ENCODE results near the gene HAGHL.

The HAGHL gene

DNA sequence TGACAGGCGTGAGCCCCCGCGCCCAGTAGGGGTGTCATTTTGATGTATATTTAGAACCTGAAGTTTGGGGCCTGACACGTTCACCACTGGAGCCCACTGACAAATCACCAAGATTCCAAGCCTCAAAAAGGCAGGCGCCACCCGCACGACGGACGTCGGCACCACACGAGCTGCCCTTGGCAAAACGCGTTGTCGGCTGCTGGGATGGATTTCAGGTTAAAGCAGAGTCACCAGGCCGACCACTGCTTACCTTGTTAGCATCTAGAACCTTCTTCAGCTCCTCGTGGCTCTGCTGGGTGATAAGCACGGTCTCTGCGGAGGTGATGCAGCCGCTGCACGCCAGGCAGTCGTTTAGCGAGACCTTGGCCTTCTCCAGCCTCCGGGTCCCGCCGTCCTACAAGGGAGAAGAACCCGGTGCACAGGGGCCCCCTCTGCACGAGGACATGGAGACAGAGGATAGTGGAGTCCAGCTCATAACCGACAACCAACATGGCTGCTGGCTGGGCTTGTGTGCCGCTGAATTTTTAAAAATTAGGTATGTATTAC lies 10.1 kb downstream of the HAGHL start:
- TF ChIP-seq GATA2 (IDR thresholded peaks at IDR 0.05; ENCODE audit: low read depth, low read length) = no peak
- no peak for TF ChIP-seq GATA3 (IDR thresholded peaks at IDR 0.05; ENCODE audit: low read depth, low read length)

DNA sequence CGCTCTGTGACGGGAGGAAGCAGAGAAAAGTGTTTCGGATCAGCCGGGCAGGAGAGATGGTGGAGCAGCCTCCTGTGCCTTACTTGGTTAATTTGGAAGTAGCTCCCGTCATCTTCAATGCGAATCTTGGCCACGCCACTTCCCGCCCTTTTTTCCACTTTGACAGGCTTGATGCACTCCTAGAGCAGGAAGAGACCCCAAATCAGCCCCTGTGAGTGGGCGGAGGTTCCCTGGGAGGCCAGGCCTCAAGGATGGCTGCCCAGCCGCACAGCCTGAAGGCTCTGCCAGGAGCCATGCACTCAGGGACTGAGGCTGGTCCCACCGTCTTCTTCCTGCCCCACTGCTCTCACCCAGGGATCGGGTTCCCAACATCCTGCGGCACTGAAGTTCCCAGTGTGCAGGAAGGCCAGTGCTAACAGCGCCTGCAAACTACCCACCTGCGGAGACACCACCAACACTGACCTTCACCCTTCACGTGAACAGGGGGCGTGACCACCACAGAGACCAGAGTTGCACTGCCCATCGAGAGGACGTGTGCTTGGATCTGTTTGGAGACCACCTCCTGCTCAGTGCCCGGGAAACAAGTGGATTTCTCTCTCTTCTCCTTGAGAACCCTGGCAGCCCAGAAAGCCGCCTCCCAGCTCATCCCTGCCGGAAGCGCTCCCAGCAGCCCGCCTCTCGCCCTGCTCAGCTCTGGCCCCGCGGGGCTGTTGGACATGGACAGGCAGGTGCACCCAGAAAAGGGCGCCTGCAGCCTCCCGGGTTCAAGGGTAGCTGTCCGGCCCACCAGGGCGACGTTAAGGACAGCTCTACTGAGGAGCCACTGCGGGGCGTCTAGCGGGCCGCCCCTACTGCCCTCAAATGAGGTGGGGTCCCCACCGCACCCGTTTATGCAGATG lies 12.9 kb downstream of the HAGHL start:
- TF ChIP-seq GATA3 (IDR thresholded peaks at IDR 0.05; ENCODE audit: low read depth, low read length) = no peak
- TF ChIP-seq GATA2 (IDR thresholded peaks at IDR 0.05; ENCODE audit: low read depth, low read length) = no peak

DNA sequence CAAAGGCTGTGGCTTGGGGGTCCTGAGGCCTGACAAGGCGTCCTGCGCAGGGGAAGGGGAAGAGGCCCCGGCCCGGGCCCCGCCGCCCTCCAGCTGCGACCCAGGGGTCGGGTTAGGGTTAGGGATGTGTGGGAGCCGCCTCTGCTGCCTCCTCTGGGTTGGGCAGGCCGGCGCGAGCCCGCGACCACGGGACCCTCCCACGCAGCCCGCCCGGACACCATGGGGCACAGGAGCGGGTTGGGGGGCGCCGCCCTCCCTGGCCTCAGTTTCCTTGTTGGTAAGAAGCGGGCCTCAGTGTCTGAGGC lies 13.5 kb downstream of the HAGHL start:
- TF ChIP-seq GATA3 (IDR thresholded peaks at IDR 0.05; ENCODE audit: low read depth, low read length) (no peak), GATA2 (IDR thresholded peaks at IDR 0.05; ENCODE audit: low read depth, low read length) (no peak)

DNA sequence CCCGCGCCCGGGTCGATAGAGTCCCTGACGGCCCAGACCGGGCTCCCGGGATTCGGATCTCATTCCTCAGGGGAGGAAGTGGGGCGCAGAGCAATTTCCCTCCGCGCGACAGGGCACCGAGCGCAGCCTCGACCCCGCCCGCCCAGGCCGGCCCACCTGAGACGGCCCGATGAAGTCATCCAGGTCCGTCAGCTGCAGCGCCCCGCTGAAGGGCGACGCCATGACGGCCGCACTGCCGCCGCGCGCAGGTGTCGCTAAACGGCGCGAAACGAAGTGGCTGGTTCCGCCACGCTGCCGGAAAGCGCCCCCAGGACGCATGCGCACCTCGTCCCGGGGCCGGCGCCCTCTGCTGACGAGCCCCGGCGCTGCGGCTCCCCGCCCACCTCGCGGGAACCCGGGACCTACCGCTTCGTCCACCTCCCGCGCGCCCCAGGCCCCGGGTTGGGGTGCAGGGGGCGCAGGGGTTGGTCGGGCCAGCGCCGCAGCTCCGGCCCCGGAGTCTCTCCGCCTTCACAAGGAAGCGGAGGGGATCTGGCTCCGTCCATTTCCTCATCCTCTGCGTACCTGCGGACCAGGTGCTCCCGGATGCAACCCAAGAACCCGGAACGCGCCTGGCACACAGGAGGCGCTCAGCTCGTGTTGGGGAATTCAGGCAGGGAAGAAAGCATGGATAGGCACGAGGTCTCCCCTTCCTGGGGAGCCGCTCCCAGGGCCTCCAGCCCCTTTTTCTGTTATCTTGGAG lies 14.0 kb downstream of the HAGHL start, which contains the start of gene CIAO3:
TSS of gene CIAO3 (minus strand) at position 234 of the 742 bp plus-strand sequence. CDS start at position 222, 12 bp downstream.
- TF ChIP-seq GATA3 (IDR thresholded peaks at IDR 0.05; ENCODE audit: low read depth, low read length) = no peak
- no peak for TF ChIP-seq GATA2 (IDR thresholded peaks at IDR 0.05; ENCODE audit: low read depth, low read length)

DNA sequence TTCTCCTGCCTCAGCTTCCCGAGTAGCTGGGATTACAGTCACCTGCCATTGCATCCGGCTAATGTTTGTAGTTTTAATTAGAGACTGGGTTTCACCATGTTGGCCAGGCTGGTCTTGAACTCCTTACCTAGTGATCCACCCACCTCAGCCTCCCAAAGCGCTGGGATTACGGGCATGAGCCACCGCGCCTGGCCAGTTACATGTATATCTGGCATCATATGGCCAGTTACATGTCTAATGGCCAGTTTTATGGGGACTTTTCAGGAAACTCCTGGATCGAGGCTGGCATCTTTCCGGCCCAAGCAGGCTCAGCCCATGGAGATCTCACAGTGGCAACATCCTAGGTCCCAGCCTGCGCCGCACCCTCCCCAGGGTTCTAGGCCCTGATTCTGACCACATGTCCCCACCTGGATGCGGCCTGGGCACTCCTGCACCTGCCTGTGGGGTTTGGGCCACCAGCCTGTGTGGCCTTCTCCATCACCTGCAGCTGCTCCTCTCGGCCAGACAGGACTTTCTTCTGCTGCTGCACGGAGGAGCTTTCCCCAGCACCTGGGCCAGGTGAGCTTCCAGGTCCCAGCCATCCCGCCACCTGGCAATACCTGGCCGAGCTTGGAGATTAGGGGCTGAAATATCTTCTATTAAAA lies 15.2 kb downstream of the HAGHL start:
- no peak for TF ChIP-seq GATA2 (IDR thresholded peaks at IDR 0.05; ENCODE audit: low read depth, low read length)
- TF ChIP-seq GATA3 (IDR thresholded peaks at IDR 0.05; ENCODE audit: low read depth, low read length) = no peak

DNA sequence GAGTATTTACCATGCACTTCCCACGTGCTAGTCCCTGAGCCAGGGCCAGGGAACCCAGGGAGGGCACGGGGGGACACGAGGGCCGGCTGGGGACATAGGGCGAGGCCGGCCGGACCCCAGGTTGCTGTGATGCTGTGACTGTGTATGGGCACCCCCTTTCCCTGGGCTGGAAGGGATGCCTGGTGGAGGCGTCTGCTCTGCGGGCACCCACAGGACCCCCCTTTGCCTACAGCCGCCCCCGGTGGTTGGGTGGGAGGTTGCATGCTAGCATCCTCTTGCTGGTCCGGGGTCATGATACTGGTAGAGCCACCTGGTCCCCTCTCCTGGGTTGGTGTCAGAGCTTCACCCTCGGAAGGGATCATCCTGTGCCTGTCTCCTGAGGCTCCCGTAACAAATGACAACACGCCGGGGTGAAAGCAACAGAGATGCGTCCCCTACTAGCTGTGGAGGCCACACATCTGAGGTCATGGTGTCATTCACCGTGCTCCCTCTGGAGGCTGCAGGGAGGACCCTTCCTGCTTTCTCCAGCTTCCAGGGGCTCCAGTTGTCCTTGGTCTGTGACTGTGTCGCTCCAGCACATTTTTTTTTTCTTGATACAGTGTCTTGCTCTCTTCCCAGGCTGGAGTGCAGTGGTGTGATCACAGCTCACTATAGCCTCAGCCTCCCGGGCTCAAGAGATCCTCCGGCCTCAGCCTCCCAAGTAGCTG lies 17.0 kb downstream of the HAGHL start:
- TF ChIP-seq GATA3 (IDR thresholded peaks at IDR 0.05; ENCODE audit: low read depth, low read length) (no peak), GATA2 (IDR thresholded peaks at IDR 0.05; ENCODE audit: low read depth, low read length) (no peak)

DNA sequence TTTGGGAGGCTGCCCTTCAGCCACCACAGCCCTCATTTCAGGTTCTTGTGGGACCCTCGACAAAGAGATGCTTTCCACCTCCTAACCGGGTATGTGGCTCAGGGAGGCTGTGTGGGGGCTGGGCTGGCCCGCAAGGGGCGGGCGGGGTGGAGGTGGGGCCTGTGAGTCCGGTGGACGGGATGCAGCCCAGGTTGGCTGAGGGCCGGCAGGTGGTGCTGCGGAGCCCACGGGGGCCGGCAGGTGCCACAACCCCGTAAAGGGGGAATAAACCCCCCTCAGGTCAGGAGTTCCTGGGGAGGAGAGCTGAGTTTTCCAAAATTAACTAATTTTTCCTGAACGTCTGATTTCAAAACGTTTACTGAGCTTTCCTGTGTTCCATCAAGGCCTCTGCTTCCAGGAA lies 18.8 kb downstream of the HAGHL start:
- TF ChIP-seq GATA2 (IDR thresholded peaks at IDR 0.05; ENCODE audit: low read depth, low read length) (no peak), GATA3 (IDR thresholded peaks at IDR 0.05; ENCODE audit: low read depth, low read length) (no peak)

DNA sequence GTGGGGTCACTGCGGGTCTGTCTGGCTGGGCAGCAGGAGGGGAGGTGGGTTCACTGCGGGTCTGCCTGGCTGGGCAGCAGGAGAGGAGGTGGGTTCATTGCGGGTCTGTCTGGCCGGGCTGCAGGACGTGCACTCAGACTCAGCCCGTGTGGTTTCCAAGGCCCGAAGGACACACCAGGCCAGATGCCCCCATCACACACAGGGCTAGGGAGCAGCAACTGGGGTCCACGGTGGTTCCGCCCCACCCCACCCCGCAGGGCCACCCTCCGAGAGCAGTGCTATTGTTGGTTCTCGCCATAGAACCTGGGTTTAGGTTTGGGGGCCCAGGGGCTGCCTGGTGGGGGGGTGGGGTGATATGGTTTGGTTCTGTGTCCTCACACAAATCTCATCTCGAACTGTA lies 19.7 kb downstream of the HAGHL start:
- no peak for TF ChIP-seq GATA3 (IDR thresholded peaks at IDR 0.05; ENCODE audit: low read depth, low read length)
- TF ChIP-seq GATA2 (IDR thresholded peaks at IDR 0.05; ENCODE audit: low read depth, low read length) = no peak

DNA sequence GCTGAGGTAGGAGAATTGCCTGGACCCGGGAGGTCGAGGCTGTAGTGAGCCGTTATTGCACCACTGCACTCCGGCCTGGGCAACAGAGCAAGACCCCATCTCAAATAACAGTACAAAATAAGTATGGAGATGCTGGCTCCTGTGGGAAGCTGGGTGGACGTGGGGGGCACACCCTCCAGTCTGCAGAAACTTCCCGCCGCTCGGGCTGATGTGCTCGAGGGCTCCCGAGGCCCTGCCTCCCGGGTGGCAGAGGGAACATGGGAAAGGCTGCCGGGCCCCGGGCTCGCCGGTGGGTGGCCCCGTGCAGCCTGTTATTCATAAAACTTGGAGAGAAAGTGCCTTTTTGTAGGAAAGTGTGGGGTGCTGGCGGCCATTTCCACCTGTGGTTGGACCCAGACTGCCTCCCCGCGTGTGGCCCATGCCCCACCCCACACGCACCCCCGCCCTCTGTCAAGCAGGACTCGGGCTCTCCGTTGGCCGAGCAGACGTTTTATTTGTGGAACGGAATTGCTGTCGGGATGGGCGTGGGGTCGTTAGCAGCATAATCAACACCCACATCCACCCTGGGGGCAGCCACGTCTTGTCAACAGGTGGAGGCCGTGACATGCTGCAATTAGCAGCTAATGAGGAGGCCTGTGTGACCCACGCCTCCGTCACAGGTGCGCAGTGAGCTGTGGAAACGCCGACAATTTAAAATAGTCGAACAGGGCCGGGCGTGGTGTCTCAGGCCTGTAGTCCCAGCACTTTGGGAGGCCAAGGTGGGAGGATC lies 21.3 kb downstream of the HAGHL start:
- TF ChIP-seq GATA2 (IDR thresholded peaks at IDR 0.05; ENCODE audit: low read depth, low read length) (no peak), GATA3 (IDR thresholded peaks at IDR 0.05; ENCODE audit: low read depth, low read length) (no peak)

DNA sequence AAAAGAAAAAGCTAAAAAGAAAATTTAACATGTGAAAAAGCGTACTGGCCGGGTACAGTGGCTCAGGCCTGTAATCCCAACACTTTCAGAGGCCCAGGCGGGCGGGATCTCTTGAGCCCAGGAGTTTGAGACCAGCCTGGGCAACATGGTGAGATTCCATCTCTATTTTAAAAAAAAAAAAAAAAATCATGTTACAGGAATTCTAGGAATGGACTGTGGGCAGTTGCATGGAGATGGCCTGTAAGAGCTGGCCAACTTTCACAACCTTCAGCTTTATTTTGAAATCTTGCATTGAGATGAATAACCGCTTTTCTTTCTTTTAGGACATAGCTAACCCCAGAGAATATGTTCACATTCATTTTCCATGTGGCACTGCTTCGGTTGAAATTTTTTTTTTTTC lies 22.1 kb downstream of the HAGHL start:
- TF ChIP-seq GATA2 (IDR thresholded peaks at IDR 0.05; ENCODE audit: low read depth, low read length) (no peak), GATA3 (IDR thresholded peaks at IDR 0.05; ENCODE audit: low read depth, low read length) (no peak)

DNA sequence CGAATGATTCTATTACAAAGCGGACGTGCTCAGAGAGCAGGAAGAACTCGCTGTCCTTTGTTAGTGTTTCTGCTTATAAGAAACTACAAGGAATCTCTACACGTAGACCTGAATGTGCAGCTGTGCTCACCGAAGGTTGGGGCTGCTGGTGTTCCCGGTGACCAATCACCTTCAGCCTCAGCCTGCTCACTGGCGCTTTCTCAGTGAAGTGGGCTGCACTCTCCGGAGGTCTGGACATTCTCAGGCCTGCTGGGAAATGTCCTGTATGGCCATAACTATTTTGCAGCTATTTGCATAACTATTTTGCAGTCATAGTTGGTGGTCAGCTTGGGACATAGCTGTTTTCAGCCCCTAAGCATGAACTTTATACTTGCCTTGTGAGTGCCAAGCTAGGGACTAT lies 23.6 kb downstream of the HAGHL start:
- no peak for TF ChIP-seq GATA3 (IDR thresholded peaks at IDR 0.05; ENCODE audit: low read depth, low read length)
- TF ChIP-seq GATA2 (IDR thresholded peaks at IDR 0.05; ENCODE audit: low read depth, low read length) = no peak

DNA sequence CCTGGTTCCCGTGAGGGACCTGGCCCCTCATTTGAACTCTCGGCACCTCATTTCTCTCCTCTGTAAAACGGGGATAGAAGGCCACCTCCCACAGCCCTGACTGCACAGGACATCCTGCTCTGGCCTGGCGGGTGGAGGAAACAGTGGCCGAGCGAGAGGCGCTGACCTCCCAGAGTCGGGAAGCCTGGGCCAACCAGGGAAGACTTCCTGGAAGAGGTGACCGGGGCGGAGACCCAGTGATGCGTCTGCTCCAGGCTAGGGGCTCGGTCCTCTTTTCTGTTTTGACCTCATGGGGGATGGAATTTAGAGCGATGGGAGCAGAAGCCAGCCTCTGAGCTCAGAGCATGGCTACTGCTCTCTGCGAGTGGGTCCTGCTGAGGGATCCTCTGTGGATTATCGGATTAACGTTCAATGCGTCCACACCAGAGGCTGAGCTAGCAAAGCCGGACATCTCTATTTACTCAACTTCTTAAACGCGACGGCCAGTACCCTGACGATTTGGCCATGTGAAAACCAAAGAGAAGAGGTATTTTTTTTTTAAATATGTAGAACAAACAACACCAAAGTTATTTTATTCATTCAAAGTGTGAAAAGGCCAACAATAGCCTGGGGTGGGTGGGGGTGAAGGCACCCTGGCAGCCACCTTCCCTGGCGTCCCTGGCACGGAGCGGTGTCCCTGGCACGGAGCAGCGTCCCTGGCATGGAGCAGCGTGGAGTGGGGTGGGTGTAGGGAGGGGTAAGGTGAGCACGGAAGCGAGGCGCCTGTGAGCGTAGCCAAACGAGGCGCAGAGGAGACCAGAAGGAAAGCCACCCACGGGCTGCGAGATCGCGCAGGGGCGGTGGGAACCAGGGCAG lies 24.5 kb downstream of the HAGHL start:
- TF ChIP-seq GATA3 (IDR thresholded peaks at IDR 0.05; ENCODE audit: low read depth, low read length) (no peak), GATA2 (IDR thresholded peaks at IDR 0.05; ENCODE audit: low read depth, low read length) (no peak)
